ENCODE data around the gene F2RL1.

- TF ChIP-seq CTCF (IDR thresholded peaks at IDR 0.05) = no peak
- TF ChIP-seq POLR2A (IDR thresholded peaks at IDR 0.05) = no peak
Observed at GRCh38 chr5:76807296-76807695, 11.5 kb upstream of the F2RL1 start.
